OCI-LY7 (cell line): ENCODE results near the gene NSUN7. TPM values are rescaled to one million over a fixed set of nuclear protein-coding genes. Genes with fewer than 3 reads are reported as not detected.

Experiments used
- BruUV-seq: library from RNA; stranded (reverse); fragments of 400-500 nt; replicated peaks from 2 replicates; lab custom pipeline; 2021; lab: Mats Ljungman, UMichigan
- CTCF ChIA-PET: fragments of 300-600 bp; sonication (Branson Sonifier 250); formaldehyde crosslinking; loops from one replicate; lab custom pipeline; 2022; ENCODE audit warnings: antibody characterized with exemption; ENCODE audit not compliant: unreplicated experiment; lab: Charles Lee
- POLR2A ChIA-PET: fragments of 300-600 bp; sonication (Branson Sonifier 250); formaldehyde crosslinking; loops from one replicate; lab custom pipeline; 2022; ENCODE audit warnings: antibody characterized with exemption; lab: Charles Lee
- DNase-seq: peaks from one replicate; pipeline ENCODE4 v3.0.0-alpha.2; 2015; ENCODE audit warnings: low spot score
- H2AFZ ChIP-seq: fragments of 200-600 bp; sonication (generic), shearing (Covaris generic); 2 replicates; pipeline ENCODE4 v1.6.1; 2014; ENCODE audit warnings: mild to moderate bottlenecking, antibody characterized with exemption, low read length, moderate library complexity
- H3K27ac ChIP-seq: fragments of 200-600 bp; sonication (generic); 2 replicates; pipeline ENCODE4 v1.5.1; 2014; ENCODE audit warnings: mixed run types, low read depth, mild to moderate bottlenecking, moderate library complexity, low read length, inconsistent platforms; ENCODE audit not compliant: poor library complexity, severe bottlenecking
- H3K36me3 ChIP-seq: fragments of 200-600 bp; sonication (generic); 2 replicates; pipeline ENCODE4 v1.6.1; 2014; ENCODE audit warnings: mild to moderate bottlenecking, antibody characterized with exemption, low read length, moderate library complexity, mixed read lengths; ENCODE audit not compliant: insufficient read depth
- H3K4me1 ChIP-seq: fragments of 200-600 bp; sonication (generic); 2 replicates; pipeline ENCODE4 v1.5.1; 2014; ENCODE audit warnings: mild to moderate bottlenecking, low read length; ENCODE audit not compliant: insufficient read depth, poor library complexity, severe bottlenecking
- H3K4me2 ChIP-seq: fragments of 200-600 bp; sonication (generic); 2 replicates; pipeline ENCODE4 v1.6.1; 2014; ENCODE audit warnings: mild to moderate bottlenecking, low read length
- H3K4me3 ChIP-seq: fragments of 200-600 bp; sonication (generic); 2 replicates; pipeline ENCODE4 v1.5.1; 2014; ENCODE audit warnings: mild to moderate bottlenecking, low read depth, low read length; ENCODE audit not compliant: poor library complexity, severe bottlenecking
- H3K79me2 ChIP-seq: fragments of 200-600 bp; sonication (generic); 2 replicates; pipeline ENCODE4 v1.6.1; 2016; ENCODE audit warnings: low read depth, mild to moderate bottlenecking, low read length, moderate library complexity, mixed read lengths; ENCODE audit not compliant: insufficient read depth
- H3K9me2 ChIP-seq: fragments of 200-600 bp; sonication (generic); 2 replicates; pipeline ENCODE4 v1.6.1; 2016; ENCODE audit warnings: mild to moderate bottlenecking, low read length, mixed read lengths; ENCODE audit not compliant: insufficient read depth
- H3K9me3 ChIP-seq: fragments of 200-600 bp; sonication (generic); 2 replicates; pipeline ENCODE4 v1.6.1; 2014; ENCODE audit warnings: mild to moderate bottlenecking, mixed run types, low read length, mixed read lengths
- H4K20me1 ChIP-seq: fragments of 200-600 bp; sonication (generic); 2 replicates; pipeline ENCODE4 v1.6.1; 2014; ENCODE audit warnings: mild to moderate bottlenecking, antibody characterized with exemption, low read length, moderate library complexity, mixed read lengths; ENCODE audit not compliant: insufficient read depth
- EZH2phosphoT487 ChIP-seq: fragments of 200-600 bp; sonication (generic); IDR thresholded peaks from 2 replicates; pipeline ENCODE4 v1.6.1; 2018; ENCODE audit warnings: low read depth, borderline replicate concordance, mild to moderate bottlenecking, mixed run types, antibody characterized with exemption, low read length, moderate library complexity, mixed read lengths
- intact Hi-C: fragments of 100-400 bp; cut with micrococcal nuclease; formaldehyde crosslinking; loops from one replicate; pipeline ENCODE4 v1.10.0; 2022; ENCODE audit not compliant: unreplicated experiment
- total RNA-seq, 2 experiments: library from RNA; depleted of rRNA in 1 of 2; stranded (reverse); fragments of >200 nt in 1 of 2; shearing (Covaris generic) in 1 of 2; gene quantifications; 2 replicates each; pipeline ENCODE4 v1.2.3, GENCODE V29; 2014 to 2022
- TF ChIP-seq, protein P1 (sequence below): fragments of 200-600 bp; sonication (generic); conservative IDR thresholded peaks from 2 replicates; pipeline ENCODE4 v1.5.1; 2014; ENCODE audit warnings: mild to moderate bottlenecking, antibody characterized with exemption, low read length, moderate library complexity, mixed read lengths

NSUN7 gene
- total RNA-seq, 2 experiments from 2014 or later, result 0.13 TPM; not detected in 1

GRCh38 chr4:40808926-40809457 lies 59.2 kb downstream of the NSUN7 start:
- Histone ChIP-seq H3K36me3 (peaks cover 10% of the 10 kb centered on the region; the same call in 1 of the 2 replicates), H3K79me2 (no peaks in the 10 kb centered on the region), H3K4me1 (no peaks in the 10 kb centered on the region), H3K9me3 (no peaks in the 10 kb centered on the region), H2AFZ (no peak overlapping the region), H3K9me2 (no peaks in the 10 kb centered on the region), H3K27ac (no peak overlapping the region), H4K20me1 (no peaks in the 10 kb centered on the region), H3K4me3 (no peak overlapping the region), H3K4me2 (no peak overlapping the region)
- intact Hi-C loops, result loop anchor here (5.0 kb wide), 1 partner anchor 67 kb away; no protein-coding TSS in a partner anchor
- ChIA-PET POLR2A (interaction anchor here (0.7 kb wide), 1 partner anchor 131 kb away, joined by 3 read pairs; no protein-coding TSS in a partner anchor), CTCF (no interaction called here)
- DNase-seq, result no peak
- no TSS peak for BruUV-seq
- TF ChIP-seq, protein P1, sequence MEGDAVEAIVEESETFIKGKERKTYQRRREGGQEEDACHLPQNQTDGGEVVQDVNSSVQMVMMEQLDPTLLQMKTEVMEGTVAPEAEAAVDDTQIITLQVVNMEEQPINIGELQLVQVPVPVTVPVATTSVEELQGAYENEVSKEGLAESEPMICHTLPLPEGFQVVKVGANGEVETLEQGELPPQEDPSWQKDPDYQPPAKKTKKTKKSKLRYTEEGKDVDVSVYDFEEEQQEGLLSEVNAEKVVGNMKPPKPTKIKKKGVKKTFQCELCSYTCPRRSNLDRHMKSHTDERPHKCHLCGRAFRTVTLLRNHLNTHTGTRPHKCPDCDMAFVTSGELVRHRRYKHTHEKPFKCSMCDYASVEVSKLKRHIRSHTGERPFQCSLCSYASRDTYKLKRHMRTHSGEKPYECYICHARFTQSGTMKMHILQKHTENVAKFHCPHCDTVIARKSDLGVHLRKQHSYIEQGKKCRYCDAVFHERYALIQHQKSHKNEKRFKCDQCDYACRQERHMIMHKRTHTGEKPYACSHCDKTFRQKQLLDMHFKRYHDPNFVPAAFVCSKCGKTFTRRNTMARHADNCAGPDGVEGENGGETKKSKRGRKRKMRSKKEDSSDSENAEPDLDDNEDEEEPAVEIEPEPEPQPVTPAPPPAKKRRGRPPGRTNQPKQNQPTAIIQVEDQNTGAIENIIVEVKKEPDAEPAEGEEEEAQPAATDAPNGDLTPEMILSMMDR, result no peak
- TF ChIP-seq EZH2phosphoT487, result no peak

DNA sequence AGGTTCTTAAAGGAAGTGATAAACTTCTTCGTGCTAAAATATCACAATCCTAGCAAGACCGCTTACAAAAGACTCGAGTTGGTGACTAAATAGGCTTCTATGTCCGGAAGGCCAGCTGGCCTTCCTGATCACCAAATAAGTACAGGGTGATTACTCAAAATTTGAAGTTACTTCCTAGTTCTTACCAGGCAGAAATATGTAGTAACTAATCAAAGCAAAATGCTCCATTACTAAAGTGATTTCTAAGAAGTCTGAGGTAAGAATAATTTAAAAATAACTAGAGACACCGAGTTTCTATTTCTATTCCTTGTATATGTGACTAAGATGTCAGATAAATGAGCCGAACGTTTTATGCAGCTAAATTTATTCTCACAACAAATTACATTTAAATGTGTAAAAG lies 62.2 kb downstream of the NSUN7 start:
- no peak overlapping the region for H3K4me3 ChIP-seq
- H3K4me2 ChIP-seq, result no peak overlapping the region
- no peaks in the 10 kb centered on the region for H4K20me1 ChIP-seq
- POLR2A ChIA-PET, result interaction anchor here (0.5 to 1.1 kb wide), 2 partner anchors 33 to 1187 kb away, joined by 3 read pairs; no protein-coding TSS in a partner anchor
- TF ChIP-seq, protein P1, result no peak
- no peak for TF ChIP-seq EZH2phosphoT487
- no peak overlapping the region for H3K27ac ChIP-seq
- no TSS peak for BruUV-seq
- H2AFZ ChIP-seq, result no peak overlapping the region
- no peaks in the 10 kb centered on the region for H3K9me2 ChIP-seq
- no peaks in the 10 kb centered on the region for H3K9me3 ChIP-seq
- no peak for DNase-seq
- CTCF ChIA-PET, result interaction anchor here (0.6 kb wide), 1 partner anchor 36 kb away, joined by 3 read pairs; no protein-coding TSS in a partner anchor
- intact Hi-C loops, result no loop called here
- H3K4me1 ChIP-seq, result no peaks in the 10 kb centered on the region
- peaks cover 35% of the 10 kb centered on the region; the same call in 1 of the 2 replicates for H3K36me3 ChIP-seq
- no peaks in the 10 kb centered on the region for H3K79me2 ChIP-seq

DNA sequence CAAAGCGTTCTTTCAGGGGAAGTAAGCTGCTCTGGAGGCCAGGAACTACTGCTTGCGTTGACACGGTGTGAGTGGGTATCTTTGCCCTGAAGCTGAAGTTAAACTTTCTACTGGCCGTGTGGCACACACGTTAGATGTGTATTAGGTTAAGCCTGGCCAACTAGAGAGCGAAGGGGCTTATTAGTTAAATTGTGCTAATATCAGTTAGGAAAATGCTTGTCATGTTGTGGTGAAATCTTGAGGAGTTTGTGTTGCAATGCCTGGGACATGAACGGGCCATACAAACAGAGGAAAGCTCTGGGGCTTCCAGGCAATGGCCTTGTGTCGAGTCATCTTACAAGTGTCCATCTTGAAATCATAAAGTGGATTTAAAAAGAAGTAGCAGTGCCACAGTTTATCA lies 62.6 kb downstream of the NSUN7 start:
- no peak overlapping the region for H3K4me2 ChIP-seq
- H3K4me3 ChIP-seq, result no peak overlapping the region
- POLR2A ChIA-PET, result interaction anchor here (0.5 to 1.1 kb wide), 4 partner anchors 9 to 1863 kb away, joined by 3 read pairs; no protein-coding TSS in a partner anchor
- no peak overlapping the region for H3K27ac ChIP-seq
- no peaks in the 10 kb centered on the region for H3K9me2 ChIP-seq
- TF ChIP-seq EZH2phosphoT487, result no peak
- TF ChIP-seq, protein P1, result no peak
- CTCF ChIA-PET, result interaction anchor here (0.6 kb wide), 1 partner anchor 37 kb away, joined by 3 read pairs; no protein-coding TSS in a partner anchor
- no peak for DNase-seq
- no peaks in the 10 kb centered on the region for H3K9me3 ChIP-seq
- peaks cover 35% of the 10 kb centered on the region; the same call in 1 of the 2 replicates for H3K36me3 ChIP-seq
- intact Hi-C loops, result no loop called here
- H3K4me1 ChIP-seq, result no peaks in the 10 kb centered on the region
- no peaks in the 10 kb centered on the region for H4K20me1 ChIP-seq
- BruUV-seq, result no TSS peak
- no peak overlapping the region for H2AFZ ChIP-seq
- no peaks in the 10 kb centered on the region for H3K79me2 ChIP-seq
